Measurements from ENCODE around the gene SSX2IP. TPM values are rescaled to one million over a fixed set of nuclear protein-coding genes. Genes with fewer than 3 reads are reported as not detected.
A peak's percentile ranks its signal among the peaks of the same experiment; 100 is the strongest.

Gene SSX2IP
- total and polyA plus RNA-seq, 4 donors: 3.7 to 21.8 (median 6.4) TPM

DNA sequence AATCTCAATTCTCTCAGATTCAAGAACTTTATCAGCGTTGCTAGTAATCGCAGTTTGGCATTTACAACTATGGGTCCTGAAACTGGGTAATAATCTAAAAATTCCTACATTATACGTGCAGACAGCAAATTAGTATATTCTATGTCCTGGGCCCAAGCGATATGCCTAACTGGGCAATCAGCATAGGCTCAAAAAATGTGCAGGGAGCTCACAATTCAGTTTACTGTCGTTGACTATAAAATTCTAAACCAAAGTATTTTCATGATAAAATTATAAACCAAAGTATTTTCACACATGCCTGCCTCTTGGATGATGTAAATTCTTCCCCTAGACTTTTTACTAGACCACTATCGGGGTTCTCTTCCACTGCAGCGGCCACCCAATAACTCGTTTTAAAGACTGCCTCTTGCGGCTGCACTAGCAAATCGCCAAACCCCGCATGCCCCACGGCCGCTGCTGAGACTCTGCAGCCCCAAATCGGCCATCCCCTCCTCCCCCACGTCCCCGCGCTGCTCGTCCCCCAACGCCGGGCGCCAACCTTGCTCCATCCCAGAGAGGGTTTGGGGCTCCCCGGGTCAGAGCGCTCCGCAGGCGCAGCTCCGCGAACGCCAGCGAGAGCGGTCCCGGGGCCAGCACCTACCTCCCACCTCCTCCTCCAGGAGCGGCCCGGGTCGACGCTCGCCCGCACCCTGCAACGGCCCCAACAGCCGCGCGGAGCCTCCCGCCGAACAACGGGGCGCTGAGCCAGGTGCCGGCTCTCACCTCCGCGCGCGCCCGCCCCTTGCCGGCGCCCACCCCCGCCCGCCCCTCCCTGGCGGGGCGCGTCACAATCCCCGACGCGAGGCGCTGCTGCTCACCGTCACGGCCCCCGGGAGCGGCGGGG, 506 bp downstream of the SSX2IP start:
- TF ChIP-seq YY1 (IDR thresholded peaks at IDR 0.05) (no peak), FOXA2 (IDR thresholded peaks at IDR 0.05) (no peak), RAD21 (IDR thresholded peaks at IDR 0.05) (peak in 1 of 2 donors; percentile 18), TAF1 (conservative IDR thresholded peaks at IDR 0.05) (no peak)
- TF ChIP-seq, protein P1, sequence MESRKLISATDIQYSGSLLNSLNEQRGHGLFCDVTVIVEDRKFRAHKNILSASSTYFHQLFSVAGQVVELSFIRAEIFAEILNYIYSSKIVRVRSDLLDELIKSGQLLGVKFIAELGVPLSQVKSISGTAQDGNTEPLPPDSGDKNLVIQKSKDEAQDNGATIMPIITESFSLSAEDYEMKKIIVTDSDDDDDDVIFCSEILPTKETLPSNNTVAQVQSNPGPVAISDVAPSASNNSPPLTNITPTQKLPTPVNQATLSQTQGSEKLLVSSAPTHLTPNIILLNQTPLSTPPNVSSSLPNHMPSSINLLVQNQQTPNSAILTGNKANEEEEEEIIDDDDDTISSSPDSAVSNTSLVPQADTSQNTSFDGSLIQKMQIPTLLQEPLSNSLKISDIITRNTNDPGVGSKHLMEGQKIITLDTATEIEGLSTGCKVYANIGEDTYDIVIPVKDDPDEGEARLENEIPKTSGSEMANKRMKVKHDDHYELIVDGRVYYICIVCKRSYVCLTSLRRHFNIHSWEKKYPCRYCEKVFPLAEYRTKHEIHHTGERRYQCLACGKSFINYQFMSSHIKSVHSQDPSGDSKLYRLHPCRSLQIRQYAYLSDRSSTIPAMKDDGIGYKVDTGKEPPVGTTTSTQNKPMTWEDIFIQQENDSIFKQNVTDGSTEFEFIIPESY (IDR thresholded peaks at IDR 0.05): no peak
- Histone ChIP-seq H3K36me3 (ENCODE audit: control insufficient read depth in 4 of 4, insufficient read depth in 3 of 4, low read depth in 1 of 4, low read length in 3 of 4) (no peaks in the 10 kb centered on the region), H3K9me3 (ENCODE audit: control insufficient read depth in 4 of 4, low read length in 3 of 4) (no peaks in the 10 kb centered on the region), H3K27ac (ENCODE audit: low read depth in 1 of 2, low read length in 2 of 2) (peak overlapping the region; percentile 59 to 84), H3K27me3 (ENCODE audit: control insufficient read depth in 4 of 4, insufficient read depth in 4 of 4, low read length in 3 of 4) (no peaks in the 10 kb centered on the region), H3K4me3 (ENCODE audit: low read depth in 1 of 3, low read length in 3 of 3) (peak overlapping the region; percentile 63 to 98 (median 84)), H3K4me1 (ENCODE audit: control insufficient read depth in 4 of 4, insufficient read depth in 4 of 4, low read length in 3 of 4) (peaks cover 3 to 28% (median 10%) of the 10 kb centered on the region in 4 donors), H3K9ac (ENCODE audit: low read depth in 1 of 2, low read length in 2 of 2) (peak overlapping the region in 1 of 2 donors; percentile 64)
- DNase-seq (ENCODE audit: low spot score): peak; percentile 72
- 2% methylated on average over 67 of the region's 67 CpGs for WGBS

DNA sequence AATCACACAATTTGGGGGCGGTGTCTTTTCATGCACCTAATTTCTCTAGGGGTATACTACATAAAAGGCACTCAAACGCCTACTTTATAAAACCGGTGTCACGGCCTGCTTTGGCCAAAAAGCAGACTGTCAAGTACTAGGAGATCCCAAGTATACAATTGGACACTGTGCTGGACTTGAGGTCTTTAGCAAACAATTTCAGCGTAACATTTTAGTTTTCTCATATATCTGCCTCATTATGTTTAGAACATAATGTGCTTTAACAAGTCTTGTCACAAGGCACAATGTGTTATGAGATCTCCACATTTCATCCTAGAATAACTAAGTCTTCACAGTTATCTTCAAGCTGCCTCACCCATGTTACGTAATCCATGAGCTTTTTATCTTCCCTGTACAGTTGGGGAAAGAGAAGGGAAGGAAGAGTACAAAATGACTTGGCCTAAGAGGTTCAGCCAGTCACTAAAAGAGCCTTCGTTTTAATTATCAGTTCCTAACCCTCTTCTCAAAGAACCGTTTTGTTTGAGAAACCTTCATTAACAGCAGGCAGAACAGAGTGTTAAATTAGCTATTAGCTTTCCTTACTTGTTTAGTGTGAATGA, 1.7 kb downstream of the SSX2IP start:
- Histone ChIP-seq H3K4me3 (ENCODE audit: low read depth in 1 of 3, low read length in 3 of 3) (peak overlapping the region in 1 of 3 donors; percentile 98), H3K36me3 (ENCODE audit: control insufficient read depth in 4 of 4, insufficient read depth in 3 of 4, low read depth in 1 of 4, low read length in 3 of 4) (no peaks in the 10 kb centered on the region), H3K9me3 (ENCODE audit: control insufficient read depth in 4 of 4, low read length in 3 of 4) (no peaks in the 10 kb centered on the region), H3K9ac (ENCODE audit: low read depth in 1 of 2, low read length in 2 of 2) (no peak overlapping the region), H3K27ac (ENCODE audit: low read depth in 1 of 2, low read length in 2 of 2) (no peak overlapping the region), H3K27me3 (ENCODE audit: control insufficient read depth in 4 of 4, insufficient read depth in 4 of 4, low read length in 3 of 4) (no peaks in the 10 kb centered on the region), H3K4me1 (ENCODE audit: control insufficient read depth in 4 of 4, insufficient read depth in 4 of 4, low read length in 3 of 4) (peaks cover 3 to 28% (median 10%) of the 10 kb centered on the region in 4 donors)
- DNase-seq (ENCODE audit: low spot score): no peak
- 87% methylated on average over 8 of the region's 8 CpGs for WGBS
- TF ChIP-seq, protein P1 (IDR thresholded peaks at IDR 0.05): no peak
- TF ChIP-seq FOXA2 (IDR thresholded peaks at IDR 0.05): no peak
- TF ChIP-seq HNF4A (conservative IDR thresholded peaks at IDR 0.05): no peak
- no peak for TF ChIP-seq GABPA (IDR thresholded peaks at IDR 0.05 in 1 of 2, conservative IDR thresholded peaks at IDR 0.05 in 1 of 2)
- no peak for TF ChIP-seq TAF1 (conservative IDR thresholded peaks at IDR 0.05)
- TF ChIP-seq YY1 (IDR thresholded peaks at IDR 0.05): no peak
- TF ChIP-seq HNF4G (IDR thresholded peaks at IDR 0.05): no peak
- TF ChIP-seq, protein P2, sequence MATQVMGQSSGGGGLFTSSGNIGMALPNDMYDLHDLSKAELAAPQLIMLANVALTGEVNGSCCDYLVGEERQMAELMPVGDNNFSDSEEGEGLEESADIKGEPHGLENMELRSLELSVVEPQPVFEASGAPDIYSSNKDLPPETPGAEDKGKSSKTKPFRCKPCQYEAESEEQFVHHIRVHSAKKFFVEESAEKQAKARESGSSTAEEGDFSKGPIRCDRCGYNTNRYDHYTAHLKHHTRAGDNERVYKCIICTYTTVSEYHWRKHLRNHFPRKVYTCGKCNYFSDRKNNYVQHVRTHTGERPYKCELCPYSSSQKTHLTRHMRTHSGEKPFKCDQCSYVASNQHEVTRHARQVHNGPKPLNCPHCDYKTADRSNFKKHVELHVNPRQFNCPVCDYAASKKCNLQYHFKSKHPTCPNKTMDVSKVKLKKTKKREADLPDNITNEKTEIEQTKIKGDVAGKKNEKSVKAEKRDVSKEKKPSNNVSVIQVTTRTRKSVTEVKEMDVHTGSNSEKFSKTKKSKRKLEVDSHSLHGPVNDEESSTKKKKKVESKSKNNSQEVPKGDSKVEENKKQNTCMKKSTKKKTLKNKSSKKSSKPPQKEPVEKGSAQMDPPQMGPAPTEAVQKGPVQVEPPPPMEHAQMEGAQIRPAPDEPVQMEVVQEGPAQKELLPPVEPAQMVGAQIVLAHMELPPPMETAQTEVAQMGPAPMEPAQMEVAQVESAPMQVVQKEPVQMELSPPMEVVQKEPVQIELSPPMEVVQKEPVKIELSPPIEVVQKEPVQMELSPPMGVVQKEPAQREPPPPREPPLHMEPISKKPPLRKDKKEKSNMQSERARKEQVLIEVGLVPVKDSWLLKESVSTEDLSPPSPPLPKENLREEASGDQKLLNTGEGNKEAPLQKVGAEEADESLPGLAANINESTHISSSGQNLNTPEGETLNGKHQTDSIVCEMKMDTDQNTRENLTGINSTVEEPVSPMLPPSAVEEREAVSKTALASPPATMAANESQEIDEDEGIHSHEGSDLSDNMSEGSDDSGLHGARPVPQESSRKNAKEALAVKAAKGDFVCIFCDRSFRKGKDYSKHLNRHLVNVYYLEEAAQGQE (IDR thresholded peaks at IDR 0.05): no peak
- TF ChIP-seq SP1 (IDR thresholded peaks at IDR 0.05): no peak
- TF ChIP-seq RXRA (IDR thresholded peaks at IDR 0.05): no peak
- TF ChIP-seq EGR1 (IDR thresholded peaks at IDR 0.05; ENCODE audit: low read depth in 2 of 2): no peak
- TF ChIP-seq, protein P3, sequence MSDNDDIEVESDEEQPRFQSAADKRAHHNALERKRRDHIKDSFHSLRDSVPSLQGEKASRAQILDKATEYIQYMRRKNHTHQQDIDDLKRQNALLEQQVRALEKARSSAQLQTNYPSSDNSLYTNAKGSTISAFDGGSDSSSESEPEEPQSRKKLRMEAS (IDR thresholded peaks at IDR 0.05): no peak
- TF ChIP-seq RAD21 (IDR thresholded peaks at IDR 0.05): no peak
- TF ChIP-seq, protein P4, sequence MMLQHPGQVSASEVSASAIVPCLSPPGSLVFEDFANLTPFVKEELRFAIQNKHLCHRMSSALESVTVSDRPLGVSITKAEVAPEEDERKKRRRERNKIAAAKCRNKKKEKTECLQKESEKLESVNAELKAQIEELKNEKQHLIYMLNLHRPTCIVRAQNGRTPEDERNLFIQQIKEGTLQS (IDR thresholded peaks at IDR 0.05): no peak
- no peak for TF ChIP-seq JUND (IDR thresholded peaks at IDR 0.05)
- TF ChIP-seq FOXA1 (IDR thresholded peaks at IDR 0.05): no peak
- no peak for TF ChIP-seq NR2F2 (IDR thresholded peaks at IDR 0.05)
- TF ChIP-seq, protein P5, sequence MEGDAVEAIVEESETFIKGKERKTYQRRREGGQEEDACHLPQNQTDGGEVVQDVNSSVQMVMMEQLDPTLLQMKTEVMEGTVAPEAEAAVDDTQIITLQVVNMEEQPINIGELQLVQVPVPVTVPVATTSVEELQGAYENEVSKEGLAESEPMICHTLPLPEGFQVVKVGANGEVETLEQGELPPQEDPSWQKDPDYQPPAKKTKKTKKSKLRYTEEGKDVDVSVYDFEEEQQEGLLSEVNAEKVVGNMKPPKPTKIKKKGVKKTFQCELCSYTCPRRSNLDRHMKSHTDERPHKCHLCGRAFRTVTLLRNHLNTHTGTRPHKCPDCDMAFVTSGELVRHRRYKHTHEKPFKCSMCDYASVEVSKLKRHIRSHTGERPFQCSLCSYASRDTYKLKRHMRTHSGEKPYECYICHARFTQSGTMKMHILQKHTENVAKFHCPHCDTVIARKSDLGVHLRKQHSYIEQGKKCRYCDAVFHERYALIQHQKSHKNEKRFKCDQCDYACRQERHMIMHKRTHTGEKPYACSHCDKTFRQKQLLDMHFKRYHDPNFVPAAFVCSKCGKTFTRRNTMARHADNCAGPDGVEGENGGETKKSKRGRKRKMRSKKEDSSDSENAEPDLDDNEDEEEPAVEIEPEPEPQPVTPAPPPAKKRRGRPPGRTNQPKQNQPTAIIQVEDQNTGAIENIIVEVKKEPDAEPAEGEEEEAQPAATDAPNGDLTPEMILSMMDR (IDR thresholded peaks at IDR 0.05; ENCODE audit: low read depth, low read length, missing input control): no peak

Measured in liver (tissue), 9 donors.